HG03469 (cell line): ENCODE results near the gene LAMB4.

Source experiments
- ATAC-seq: cut with Tn5 transposase; IDR thresholded peaks from one replicate; pipeline ENCODE4 v1.9.1; 2021; ENCODE audit warnings: mild to moderate bottlenecking, moderate library complexity, moderate number of reproducible peaks; ENCODE audit not compliant: unreplicated experiment

The LAMB4 gene

GRCh38 chr7:108109221-108109908 is 20.8 kb downstream of the LAMB4 start:
- no peak for ATAC-seq

- ATAC-seq = no peak
Measured at GRCh38 chr7:108108131-108108530, 22.0 kb downstream of the LAMB4 start.

GRCh38 chr7:108104324-108104723 is 25.8 kb downstream of the LAMB4 start:
- no peak for ATAC-seq

GRCh38 chr7:108103558-108104298 is 26.4 kb downstream of the LAMB4 start:
- no peak for ATAC-seq

- ATAC-seq = no peak
Measured at GRCh38 chr7:108102671-108103312, 27.4 kb downstream of the LAMB4 start.

- no peak for ATAC-seq
Measured at GRCh38 chr7:108101759-108102158, 28.4 kb downstream of the LAMB4 start.

GRCh38 chr7:108099713-108100112 is 30.4 kb downstream of the LAMB4 start:
- no peak for ATAC-seq

- ATAC-seq = no peak
Measured at GRCh38 chr7:108097703-108098102, 32.5 kb downstream of the LAMB4 start.

GRCh38 chr7:108096996-108097395 is 33.2 kb downstream of the LAMB4 start:
- no peak for ATAC-seq

GRCh38 chr7:108094933-108095710 is 35.0 kb downstream of the LAMB4 start:
- no peak for ATAC-seq

- no peak for ATAC-seq
Measured at GRCh38 chr7:108094346-108094745, 35.8 kb downstream of the LAMB4 start.

GRCh38 chr7:108093851-108094331 is 36.3 kb downstream of the LAMB4 start:
- ATAC-seq = no peak

- no peak for ATAC-seq
Measured at GRCh38 chr7:108093341-108093740, 36.8 kb downstream of the LAMB4 start.

- no peak for ATAC-seq
Measured at GRCh38 chr7:108091461-108091831, 38.7 kb downstream of the LAMB4 start.

- no peak for ATAC-seq
Measured at GRCh38 chr7:108090791-108091460, 39.2 kb downstream of the LAMB4 start.

- no peak for ATAC-seq
Measured at GRCh38 chr7:108089381-108089780, 40.8 kb downstream of the LAMB4 start.

GRCh38 chr7:108088729-108089128 is 41.4 kb downstream of the LAMB4 start:
- ATAC-seq = no peak

- ATAC-seq = no peak
Measured at GRCh38 chr7:108087778-108088177, 42.4 kb downstream of the LAMB4 start.

GRCh38 chr7:108086962-108087361 is 43.2 kb downstream of the LAMB4 start:
- no peak for ATAC-seq

- no peak for ATAC-seq
Measured at GRCh38 chr7:108086546-108086945, 43.6 kb downstream of the LAMB4 start.

GRCh38 chr7:108083980-108084379 is 46.2 kb downstream of the LAMB4 start:
- no peak for ATAC-seq
